Skeletal muscle cell (primary cell): ENCODE data around the gene NLGN4X.
"Not testable (repeated sequence)": the region's sequence is repeated elsewhere in the genome, so short reads cannot be mapped to it uniquely, and the experiment has no call there.

Experiments used
- DNase-seq: peaks from one replicate; pipeline ENCODE4 v3.0.0-alpha.2; 2010; ENCODE audit warnings: low read depth
- H3K4me3 ChIP-seq: 2 replicates; pipeline ENCODE4 v1.5.1; 2011; ENCODE audit warnings: low read depth, mild to moderate bottlenecking, control low read depth, low read length, moderate library complexity

NLGN4X gene

DNA sequence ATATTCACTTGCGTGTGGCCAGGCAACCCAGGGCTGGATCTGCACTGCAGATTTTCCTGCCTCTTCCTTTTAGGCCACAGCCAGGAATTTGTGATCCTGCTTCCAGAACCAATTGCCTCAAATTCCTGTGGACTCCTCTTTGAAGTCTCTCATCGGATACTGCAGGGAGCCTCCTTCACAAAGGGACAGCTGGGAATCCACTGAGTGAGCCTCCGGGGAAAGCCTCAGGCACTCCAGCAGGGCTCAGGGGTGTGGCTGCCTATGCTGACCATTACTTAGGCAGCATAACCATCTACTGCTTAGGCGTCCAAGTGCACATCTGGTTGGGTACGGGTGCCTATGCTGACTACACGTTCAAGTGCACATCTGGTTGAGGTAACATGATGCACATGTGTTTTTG, 321.5 kb downstream of the NLGN4X start:
- no peak overlapping the region for H3K4me3 ChIP-seq
- DNase-seq, result no peak

- DNase-seq, H3K4me3 ChIP-seq: not testable (repeated sequence)
These were observed 325.0 kb downstream of the NLGN4X start for GRCh38 chrX:5903586-5904190.

DNA sequence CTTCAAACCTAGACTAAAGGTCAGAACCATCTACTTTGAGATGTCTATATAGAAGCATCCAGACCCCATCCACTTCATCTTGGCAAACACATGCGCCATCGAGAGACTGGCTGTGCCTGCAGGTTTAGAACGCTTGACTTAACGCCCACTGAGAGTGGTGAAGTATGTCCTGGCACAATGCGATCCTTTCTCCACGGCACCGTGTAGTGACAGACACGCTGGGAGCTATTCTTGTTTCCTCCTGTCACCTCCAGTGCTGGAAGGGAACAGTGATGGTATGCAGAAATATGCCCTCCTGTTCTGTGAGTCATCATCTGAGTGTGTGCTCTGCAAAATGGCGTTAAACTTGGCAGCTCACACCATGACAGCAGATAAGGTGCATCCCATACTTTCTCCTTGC, 330.2 kb downstream of the NLGN4X start:
- no peak for DNase-seq
- H3K4me3 ChIP-seq, result no peak overlapping the region

GRCh38 chrX:5891378-5891777, 337.3 kb downstream of the NLGN4X start:
- DNase-seq, result no peak
- no peak overlapping the region for H3K4me3 ChIP-seq

- no peak for DNase-seq
These were observed 351.6 kb downstream of the NLGN4X start for GRCh38 chrX:5876984-5877596.

GRCh38 chrX:5870238-5870637, 358.4 kb downstream of the NLGN4X start:
- DNase-seq, result no peak
- H3K4me3 ChIP-seq, result no peak overlapping the region

More at GRCh38 chrX:5876984-5877596, 351.6 kb downstream of the NLGN4X start:
- H3K4me3 ChIP-seq, result no peak overlapping the region

GRCh38 chrX:5869786-5870185, 358.9 kb downstream of the NLGN4X start:
- DNase-seq, result no peak
- no peak overlapping the region for H3K4me3 ChIP-seq

- no peak overlapping the region for H3K4me3 ChIP-seq
- DNase-seq, result no peak
These were observed 360.9 kb downstream of the NLGN4X start for GRCh38 chrX:5867778-5868177.

DNA sequence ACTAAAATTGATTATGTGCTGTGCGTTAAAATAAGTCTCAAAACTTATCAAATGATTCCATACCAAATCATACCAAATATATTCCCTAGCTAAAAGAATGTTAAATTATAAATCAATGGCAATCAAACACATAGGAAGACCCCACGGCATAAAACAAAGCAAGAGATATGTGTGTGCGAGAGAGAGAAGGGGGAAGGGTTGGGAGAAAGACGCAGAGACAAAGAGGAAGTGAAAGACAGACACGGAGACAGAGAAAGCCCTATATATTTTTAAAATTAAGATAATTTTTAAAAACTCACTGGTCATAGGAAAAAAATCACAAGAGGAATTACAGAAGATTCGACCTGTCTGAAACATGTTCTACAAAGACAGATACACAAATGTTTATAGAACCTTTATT, 371.4 kb downstream of the NLGN4X start:
- H3K4me3 ChIP-seq, result no peak overlapping the region
- DNase-seq, result no peak

- no peak overlapping the region for H3K4me3 ChIP-seq
These were observed 375.7 kb downstream of the NLGN4X start for GRCh38 chrX:5852941-5853340.

DNA sequence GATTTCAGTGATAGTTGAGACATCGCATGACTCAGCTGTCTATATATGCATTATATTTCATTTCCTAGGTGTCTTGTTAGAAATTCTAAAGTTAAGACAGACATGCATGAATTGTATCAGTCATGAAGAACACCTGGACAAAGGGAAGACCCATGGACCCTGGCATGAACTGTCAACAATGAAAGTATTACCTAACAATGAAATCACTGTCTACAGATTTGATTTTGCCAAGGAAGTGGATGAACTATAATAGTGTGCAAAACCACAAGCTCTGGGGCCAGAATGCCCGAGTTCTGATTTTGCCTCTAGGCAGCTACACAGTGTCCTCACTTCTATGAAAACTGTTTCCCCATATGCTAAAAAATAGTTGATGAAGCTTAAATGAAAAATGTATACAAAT, 386.1 kb downstream of the NLGN4X start:
- H3K4me3 ChIP-seq, result no peak overlapping the region
- no peak for DNase-seq

More at GRCh38 chrX:5852941-5853340, 375.7 kb downstream of the NLGN4X start:
- DNase-seq, result no peak
